HEK293T (cell line): ENCODE data around the gene TNS3.

Experiments used
- FOXM1 ChIP-seq: fragments of 450-650 bp; IDR thresholded peaks from 2 replicates; pipeline ENCODE4 v1.6.1; 2017; ENCODE audit warnings: mild to moderate bottlenecking, borderline replicate concordance
- TARDBP ChIP-seq: fragments of 450-650 bp; IDR thresholded peaks from 2 replicates; pipeline ENCODE4 v1.6.1; 2016

DNA sequence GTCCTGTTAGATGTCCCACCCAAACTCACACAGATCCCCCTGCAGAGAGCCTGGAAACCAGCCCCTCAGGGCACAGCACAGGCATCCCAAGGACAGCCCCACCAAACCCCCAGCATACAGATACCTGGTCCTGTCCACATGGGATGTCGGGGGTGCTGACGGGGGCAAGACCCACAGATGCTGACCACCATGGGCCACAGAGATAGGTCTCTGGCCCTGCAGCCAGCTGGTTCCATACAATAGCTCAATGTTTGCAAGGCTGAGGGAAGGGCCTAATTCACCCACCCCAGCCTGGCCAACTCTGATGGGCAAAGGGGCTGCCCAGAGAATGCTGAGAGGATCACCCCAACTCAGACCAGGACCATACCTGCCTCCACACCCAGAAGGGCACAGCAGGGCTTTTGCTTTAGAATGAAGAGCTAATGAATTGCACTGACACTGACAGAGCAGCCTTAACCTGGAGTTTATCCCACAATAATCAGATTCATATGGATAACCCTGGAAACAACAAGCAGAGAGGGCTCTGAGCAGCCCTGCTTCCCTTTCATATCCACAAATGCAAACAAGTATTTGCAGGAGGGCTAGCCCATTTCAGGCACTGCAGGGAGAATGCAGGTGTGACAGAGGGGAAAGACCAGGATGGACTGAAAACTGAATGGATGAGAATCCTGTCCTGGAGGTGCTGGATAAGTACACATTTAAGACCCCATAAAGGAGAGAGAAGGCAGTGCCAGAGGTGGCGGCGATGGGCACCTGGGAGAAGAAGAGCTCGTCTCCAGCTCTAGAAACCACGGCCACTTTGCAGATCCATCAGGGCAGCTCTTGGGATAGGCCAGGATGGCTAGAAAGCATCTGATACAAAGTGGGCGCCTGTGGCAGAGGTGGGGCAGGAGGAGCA is 126.7 kb downstream of the TNS3 start:
- TF ChIP-seq FOXM1 (no peak), TARDBP (no peak)
